Mucosa of gallbladder (tissue), 1 donor: ENCODE results near the gene IFIT2. TPM values are rescaled to one million over a fixed set of nuclear protein-coding genes. Genes with fewer than 3 reads are reported as not detected.
"Not testable (repeated sequence)": the region's sequence is repeated elsewhere in the genome, so short reads cannot be mapped to it uniquely, and the experiment has no call there.

Experiments used
- DNase-seq: peaks from one replicate; pipeline ENCODE4 v3.0.0-alpha.2; 2020; ENCODE audit warnings: low spot score
- total RNA-seq: library from RNA; stranded (reverse); gene quantifications from one replicate; pipeline ENCODE4 v1.2.1, GENCODE V29; 2021
- donor health status: DM: no; HTN: no; CAD: no.

The IFIT2 gene
- total RNA-seq, 1 donor from 2014 or later = 11.8 TPM

GRCh38 chr10:89307269-89307577 is 5.4 kb downstream of the IFIT2 start:
- no peak for DNase-seq

GRCh38 chr10:89308266-89308665 is 6.4 kb downstream of the IFIT2 start:
- DNase-seq = no peak

- no peak for DNase-seq
These were observed 6.9 kb downstream of the IFIT2 start for GRCh38 chr10:89308736-89309135.

- no peak for DNase-seq
These were observed 7.6 kb downstream of the IFIT2 start for GRCh38 chr10:89309156-89310055.

- DNase-seq = no peak
These were observed 8.4 kb downstream of the IFIT2 start for GRCh38 chr10:89310056-89310893.

- DNase-seq = no peak
These were observed 11.1 kb downstream of the IFIT2 start for GRCh38 chr10:89312973-89313372.

DNA sequence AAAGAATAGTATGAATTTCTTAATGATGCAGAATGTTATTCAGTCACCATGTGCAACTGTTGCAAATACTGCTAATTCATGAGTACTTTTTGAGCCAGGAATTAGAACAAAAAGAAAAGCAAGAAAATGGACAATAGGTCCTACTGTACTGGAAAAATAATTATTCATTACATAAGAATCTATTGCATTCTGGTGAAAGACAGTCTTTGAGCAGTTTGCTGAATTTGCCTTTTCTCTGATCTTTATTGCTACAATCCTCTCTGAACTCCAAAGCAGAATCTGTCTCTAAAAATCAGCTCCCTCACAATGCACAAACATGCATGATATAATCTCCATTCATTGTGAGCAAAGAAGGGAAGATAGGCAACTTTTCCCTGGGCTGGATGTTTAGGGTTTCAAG is 12.8 kb downstream of the IFIT2 start:
- DNase-seq = no peak

- DNase-seq = not testable (repeated sequence)
These were observed 16.2 kb downstream of the IFIT2 start for GRCh38 chr10:89318047-89318446.

DNA sequence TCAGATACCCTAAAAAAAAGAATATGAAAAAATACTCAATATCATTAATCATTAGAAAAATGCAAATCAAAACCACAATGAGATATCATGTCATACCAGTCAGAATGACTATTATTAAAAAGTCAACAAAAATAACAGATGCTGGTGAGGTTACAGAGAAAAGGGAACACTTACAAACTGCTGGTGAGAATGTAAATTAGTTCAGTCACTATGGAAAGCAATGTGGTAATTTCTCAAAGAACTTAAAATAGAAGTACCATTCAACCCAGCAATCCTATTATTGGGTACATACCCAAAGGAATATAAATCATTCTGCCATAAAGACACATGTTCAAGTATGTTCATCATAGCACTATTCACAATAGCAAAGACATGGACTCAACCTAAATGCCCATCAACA is 23.2 kb downstream of the IFIT2 start:
- DNase-seq = not testable (repeated sequence)

DNA sequence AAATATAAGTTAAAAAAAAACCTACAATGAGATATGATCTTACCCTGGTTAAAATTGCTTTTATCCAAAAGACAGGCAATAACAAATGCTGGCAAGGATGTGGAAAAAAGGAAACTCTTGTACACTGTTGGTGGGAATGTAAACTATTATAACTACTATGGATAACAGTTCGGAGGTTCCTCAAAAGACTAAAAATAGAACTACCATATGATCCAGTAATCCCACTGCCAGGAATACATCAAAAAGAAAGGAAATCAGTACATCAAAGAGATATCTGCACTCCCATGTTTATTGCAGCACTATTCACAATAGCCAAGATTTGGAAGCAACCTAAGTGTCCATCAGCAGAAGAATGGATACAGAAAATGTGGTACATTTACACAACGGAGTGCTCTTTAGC is 24.0 kb downstream of the IFIT2 start:
- DNase-seq = not testable (repeated sequence)

GRCh38 chr10:89327803-89328441 is 26.1 kb downstream of the IFIT2 start, which contains the start of gene IFIT3:
TSS of gene IFIT3 (plus strand) at chr10:89327997. CDS start at chr10:89328074, 77 bp downstream.
- DNase-seq = peak; percentile 51

GRCh38 chr10:89329151-89329550 is 27.3 kb downstream of the IFIT2 start:
- DNase-seq = no peak

DNA sequence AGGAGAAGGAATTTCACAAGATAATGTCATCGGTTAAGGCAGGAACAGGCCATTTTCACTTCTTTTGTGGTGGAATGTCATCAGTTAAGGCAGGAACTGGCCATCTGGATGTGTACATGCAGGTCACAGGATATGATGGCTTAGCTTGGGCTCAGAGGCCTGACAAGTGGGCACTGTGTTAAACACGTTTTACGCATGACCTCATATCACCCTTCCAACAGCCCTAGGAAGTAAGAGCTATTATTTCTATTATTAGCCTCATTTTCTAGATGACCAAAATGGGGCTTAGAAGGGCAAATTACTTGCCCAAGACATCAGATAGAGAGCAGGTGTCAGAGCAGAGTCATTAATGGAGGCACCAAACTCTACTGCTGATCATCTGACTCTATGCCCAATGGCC is 28.2 kb downstream of the IFIT2 start:
- not testable (repeated sequence) for DNase-seq

DNA sequence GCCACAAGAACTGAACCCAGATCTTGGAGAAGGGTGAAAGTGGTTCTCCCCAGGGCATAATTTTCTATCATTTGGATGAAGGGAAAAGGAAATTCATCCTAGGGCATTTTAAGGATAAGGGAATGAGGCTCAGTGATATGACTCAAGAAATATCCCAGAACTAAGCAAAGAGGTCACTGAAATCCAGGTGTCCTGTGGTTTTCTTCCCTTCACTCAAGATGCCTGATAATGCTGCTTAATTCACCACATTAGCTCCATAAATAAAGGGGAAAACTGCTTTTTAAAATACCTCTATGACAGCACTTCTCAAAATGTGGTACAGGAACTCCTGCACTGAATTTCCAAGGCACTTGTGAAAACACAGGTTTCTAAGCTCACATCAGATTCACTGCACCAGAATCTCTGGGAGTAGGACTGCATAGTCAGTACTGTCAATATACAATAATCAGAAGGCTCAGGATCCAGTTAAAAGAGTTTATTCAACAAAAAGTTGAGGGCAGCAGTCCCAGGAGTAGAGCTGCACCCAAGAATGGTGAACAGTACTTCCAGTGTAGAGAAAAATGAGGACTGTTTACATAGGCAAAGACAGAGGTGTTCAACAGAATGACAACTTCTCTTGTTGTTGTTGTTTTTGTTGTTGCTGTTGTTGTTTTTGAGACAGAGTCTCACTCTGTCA is 28.8 kb downstream of the IFIT2 start:
- no peak for DNase-seq

DNA sequence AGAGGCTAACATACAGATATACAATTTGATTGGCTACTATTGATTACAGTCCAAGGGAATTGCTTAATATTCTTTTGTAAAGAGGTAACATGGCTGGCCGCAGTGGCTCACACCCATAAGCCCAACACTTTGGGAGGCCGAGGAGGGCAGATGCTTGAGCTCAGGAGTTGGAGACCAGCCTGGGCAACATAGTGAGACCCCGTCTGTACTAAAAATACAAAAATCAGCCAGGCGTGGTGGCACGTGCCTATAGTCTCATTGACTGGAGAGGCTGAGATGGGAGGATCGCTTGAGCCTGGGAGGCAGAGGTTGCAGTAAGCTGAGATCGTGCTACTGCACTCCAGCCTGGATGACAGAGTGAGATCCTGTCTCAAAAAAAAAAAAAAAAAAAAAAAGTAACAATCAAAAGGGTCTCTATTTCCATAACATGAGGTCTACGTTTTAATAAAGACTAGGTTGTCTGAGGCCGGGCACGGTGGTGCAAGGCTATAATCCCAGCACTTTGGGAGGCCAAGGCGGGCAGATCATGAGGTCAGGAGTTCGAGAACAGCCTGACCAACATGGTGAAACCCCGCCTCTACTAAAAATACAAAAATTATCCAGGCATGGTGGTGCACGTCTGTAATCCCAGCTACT is 29.8 kb downstream of the IFIT2 start:
- not testable (repeated sequence) for DNase-seq

GRCh38 chr10:89332123-89332633 is 30.3 kb downstream of the IFIT2 start:
- DNase-seq = peak; percentile 12

GRCh38 chr10:89335226-89335625 is 33.4 kb downstream of the IFIT2 start:
- DNase-seq = no peak

- DNase-seq = no peak
These were observed 34.4 kb downstream of the IFIT2 start for GRCh38 chr10:89336241-89336640.

- no peak for DNase-seq
These were observed 35.6 kb downstream of the IFIT2 start for GRCh38 chr10:89337484-89337883.

DNA sequence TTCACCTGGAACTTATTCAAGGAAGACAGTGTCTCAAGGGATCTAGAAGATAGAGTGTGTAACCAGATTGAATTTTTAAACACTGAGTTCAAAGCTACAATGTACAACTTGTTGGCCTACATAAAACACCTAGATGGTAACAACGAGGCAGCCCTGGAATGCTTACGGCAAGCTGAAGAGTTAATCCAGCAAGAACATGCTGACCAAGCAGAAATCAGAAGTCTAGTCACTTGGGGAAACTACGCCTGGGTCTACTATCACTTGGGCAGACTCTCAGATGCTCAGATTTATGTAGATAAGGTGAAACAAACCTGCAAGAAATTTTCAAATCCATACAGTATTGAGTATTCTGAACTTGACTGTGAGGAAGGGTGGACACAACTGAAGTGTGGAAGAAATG is 36.9 kb downstream of the IFIT2 start:
- no peak for DNase-seq

DNA sequence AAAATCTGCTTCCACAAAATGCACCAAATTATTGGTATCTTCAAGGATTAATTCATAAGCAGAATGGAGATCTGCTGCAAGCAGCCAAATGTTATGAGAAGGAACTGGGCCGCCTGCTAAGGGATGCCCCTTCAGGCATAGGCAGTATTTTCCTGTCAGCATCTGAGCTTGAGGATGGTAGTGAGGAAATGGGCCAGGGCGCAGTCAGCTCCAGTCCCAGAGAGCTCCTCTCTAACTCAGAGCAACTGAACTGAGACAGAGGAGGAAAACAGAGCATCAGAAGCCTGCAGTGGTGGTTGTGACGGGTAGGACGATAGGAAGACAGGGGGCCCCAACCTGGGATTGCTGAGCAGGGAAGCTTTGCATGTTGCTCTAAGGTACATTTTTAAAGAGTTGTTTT is 38.0 kb downstream of the IFIT2 start:
- no peak for DNase-seq
